Thoracic aorta (tissue), 2 donors: Measurements from ENCODE around the gene C16orf92. TPM values are rescaled to one million over a fixed set of nuclear protein-coding genes. Genes with fewer than 3 reads are reported as not detected.

Source experiments
- ATAC-seq: fragments of 150-250 bp; one replicate; pipeline ENCODE4 v1.8.0; 2017; ENCODE audit warnings: low read depth; ENCODE audit not compliant: insufficient number of reproducible peaks, low FRiP score
- DNase-seq: peaks from one replicate; pipeline ENCODE4 v3.0.0-alpha.2; 2020; ENCODE audit warnings: low spot score
- H3K27ac ChIP-seq, 2 donors: fragments of 200-600 bp; sonication (generic); 1 replicate in 1 of 2; 2 replicates in 1 of 2; pipeline ENCODE4 v1.5.1; 2016; ENCODE audit warnings: mild to moderate bottlenecking in 2 of 2, moderate library complexity in 2 of 2
- H3K27me3 ChIP-seq: fragments of 200-600 bp; sonication (generic); replicated peaks from 2 replicates; pipeline ENCODE4 v1.6.0; 2016; ENCODE audit warnings: mild to moderate bottlenecking; ENCODE audit not compliant: insufficient read depth
- H3K36me3 ChIP-seq: fragments of 200-600 bp; sonication (generic); one replicate; pipeline ENCODE4 v1.5.1; 2016
- H3K4me1 ChIP-seq, 2 donors: fragments of 200-600 bp; sonication (generic); 1 replicate in 1 of 2; 2 replicates in 1 of 2; pipeline versions ENCODE4 v1.5.1 to v1.6.0; 2016; ENCODE audit warnings: low read depth in 2 of 2, mild to moderate bottlenecking in 1 of 2; ENCODE audit not compliant: control insufficient read depth in 1 of 2
- H3K4me3 ChIP-seq: fragments of 200-600 bp; sonication (generic); 2 replicates; pipeline ENCODE4 v1.5.1; 2016; ENCODE audit warnings: mild to moderate bottlenecking
- H3K9me3 ChIP-seq: fragments of 200-600 bp; sonication (generic); 2 replicates; pipeline ENCODE4 v1.5.1; 2016
- total RNA-seq, 2 donors: library from RNA; depleted of rRNA; stranded (reverse); fragments of >200 nt; gene quantifications; one replicate each; pipeline versions ENCODE4 v1.1.0 to v1.2.3, GENCODE V29; 2016
- TF ChIP-seq, protein P1 (sequence below): fragments of 200-600 bp; sonication (generic); IDR thresholded peaks from one replicate; pipeline ENCODE4 v1.5.1; 2019; ENCODE audit warnings: antibody characterized with exemption

The C16orf92 gene, protein sequence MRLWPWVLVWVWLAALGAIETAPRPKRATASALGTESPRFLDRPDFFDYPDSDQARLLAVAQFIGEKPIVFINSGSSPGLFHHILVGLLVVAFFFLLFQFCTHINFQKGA
- total RNA-seq = not detected

DNA sequence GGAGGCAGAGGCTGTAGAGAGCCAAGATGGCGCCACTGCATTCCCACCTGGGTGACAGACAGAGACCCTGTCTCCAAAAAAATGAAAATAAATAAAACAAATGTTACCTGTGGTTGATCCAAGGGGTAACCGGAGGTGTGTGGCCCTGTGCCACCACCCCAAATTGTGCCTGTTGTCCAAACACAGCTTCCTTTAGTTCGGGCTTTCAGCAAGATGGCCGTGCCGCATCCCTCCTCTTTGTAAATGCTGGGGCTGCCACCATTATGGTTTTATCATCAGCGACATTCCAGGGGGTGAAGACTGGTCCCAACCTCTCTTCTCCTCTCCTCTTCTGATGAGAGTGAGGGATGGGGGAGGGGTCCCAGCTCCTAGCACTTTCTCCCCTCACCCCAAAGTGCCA is at the start of gene C16orf92:
Gene C16orf92, plus strand, starts transcription at position 312 of the 400 bp plus-strand sequence. CDS start 143 bp downstream, outside the sequence.
- ATAC-seq = no peak
- TF ChIP-seq, protein P1, sequence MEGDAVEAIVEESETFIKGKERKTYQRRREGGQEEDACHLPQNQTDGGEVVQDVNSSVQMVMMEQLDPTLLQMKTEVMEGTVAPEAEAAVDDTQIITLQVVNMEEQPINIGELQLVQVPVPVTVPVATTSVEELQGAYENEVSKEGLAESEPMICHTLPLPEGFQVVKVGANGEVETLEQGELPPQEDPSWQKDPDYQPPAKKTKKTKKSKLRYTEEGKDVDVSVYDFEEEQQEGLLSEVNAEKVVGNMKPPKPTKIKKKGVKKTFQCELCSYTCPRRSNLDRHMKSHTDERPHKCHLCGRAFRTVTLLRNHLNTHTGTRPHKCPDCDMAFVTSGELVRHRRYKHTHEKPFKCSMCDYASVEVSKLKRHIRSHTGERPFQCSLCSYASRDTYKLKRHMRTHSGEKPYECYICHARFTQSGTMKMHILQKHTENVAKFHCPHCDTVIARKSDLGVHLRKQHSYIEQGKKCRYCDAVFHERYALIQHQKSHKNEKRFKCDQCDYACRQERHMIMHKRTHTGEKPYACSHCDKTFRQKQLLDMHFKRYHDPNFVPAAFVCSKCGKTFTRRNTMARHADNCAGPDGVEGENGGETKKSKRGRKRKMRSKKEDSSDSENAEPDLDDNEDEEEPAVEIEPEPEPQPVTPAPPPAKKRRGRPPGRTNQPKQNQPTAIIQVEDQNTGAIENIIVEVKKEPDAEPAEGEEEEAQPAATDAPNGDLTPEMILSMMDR = no peak
- peaks cover 2 to 10% of the 10 kb centered on the region in 2 donors for H3K4me1 ChIP-seq
- H3K27ac ChIP-seq = no peak within 1 kb of the TSS
- no peak for DNase-seq
- H3K9me3 ChIP-seq = no peaks in the 10 kb centered on the region
- no peaks in the 10 kb centered on the region for H3K27me3 ChIP-seq
- no peak within 1 kb of the TSS for H3K4me3 ChIP-seq
- no peaks in the 10 kb centered on the region for H3K36me3 ChIP-seq

DNA sequence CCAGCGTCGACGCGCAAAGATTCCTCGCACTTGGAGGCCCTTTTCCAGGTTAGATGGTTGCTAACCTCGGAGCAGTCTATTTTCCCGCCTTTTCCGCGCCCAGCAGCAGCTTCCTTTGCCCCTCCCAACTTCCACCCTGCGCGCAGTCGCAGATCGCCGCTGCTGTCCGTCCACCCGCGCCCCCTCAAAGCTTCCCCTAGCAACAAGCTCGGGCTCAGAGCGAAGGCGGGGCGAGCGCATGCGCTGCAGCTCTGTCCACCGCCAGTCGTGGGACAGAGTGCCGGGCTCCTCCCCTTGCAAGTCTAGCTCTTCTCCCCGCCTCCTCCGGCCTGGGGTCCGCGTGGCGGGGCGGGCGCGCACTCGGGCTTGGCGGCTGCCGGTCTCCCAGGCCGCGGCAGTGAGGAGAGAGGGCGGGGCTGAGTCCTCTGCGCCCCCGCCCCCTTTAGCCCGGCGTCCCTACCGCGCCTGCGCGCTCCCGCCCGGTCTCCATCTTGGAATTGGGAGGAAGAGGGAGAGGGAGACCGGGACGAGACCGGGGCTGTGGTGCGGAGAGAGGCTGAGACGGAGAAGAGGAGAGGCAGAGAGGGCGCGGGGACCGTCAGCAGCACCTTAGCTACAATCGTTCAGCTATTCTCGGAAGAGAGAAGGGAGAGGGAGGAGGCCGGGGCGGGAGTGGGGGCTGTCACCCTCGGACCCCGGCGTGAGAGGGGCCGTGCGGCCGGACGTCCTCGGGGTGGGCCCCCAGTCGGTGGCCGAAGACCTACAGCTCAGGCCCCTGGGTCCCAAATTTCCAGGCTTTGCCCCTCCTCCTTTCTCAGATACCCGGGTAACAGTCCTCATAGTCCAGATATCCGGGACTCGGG is 49.4 kb upstream of the C16orf92 start, which contains the start of gene TAOK2:
Gene TAOK2, plus strand, starts transcription at position 485 of the 863 bp plus-strand sequence. CDS start 3,905 bp downstream, outside the sequence.
- DNase-seq = peak; percentile 91
- TF ChIP-seq, protein P1 = no peak
- peak within 1 kb of the TSS; percentile 98 for H3K4me3 ChIP-seq
- peak; percentile 83 for ATAC-seq
- no peaks in the 10 kb centered on the region for H3K27me3 ChIP-seq
- H3K36me3 ChIP-seq = peaks cover 7% of the 10 kb centered on the region
- peak within 1 kb of the TSS; percentile 88 to 90 for H3K27ac ChIP-seq
- no peaks in the 10 kb centered on the region for H3K9me3 ChIP-seq
- peaks cover 20 to 39% of the 10 kb centered on the region in 2 donors for H3K4me1 ChIP-seq

DNA sequence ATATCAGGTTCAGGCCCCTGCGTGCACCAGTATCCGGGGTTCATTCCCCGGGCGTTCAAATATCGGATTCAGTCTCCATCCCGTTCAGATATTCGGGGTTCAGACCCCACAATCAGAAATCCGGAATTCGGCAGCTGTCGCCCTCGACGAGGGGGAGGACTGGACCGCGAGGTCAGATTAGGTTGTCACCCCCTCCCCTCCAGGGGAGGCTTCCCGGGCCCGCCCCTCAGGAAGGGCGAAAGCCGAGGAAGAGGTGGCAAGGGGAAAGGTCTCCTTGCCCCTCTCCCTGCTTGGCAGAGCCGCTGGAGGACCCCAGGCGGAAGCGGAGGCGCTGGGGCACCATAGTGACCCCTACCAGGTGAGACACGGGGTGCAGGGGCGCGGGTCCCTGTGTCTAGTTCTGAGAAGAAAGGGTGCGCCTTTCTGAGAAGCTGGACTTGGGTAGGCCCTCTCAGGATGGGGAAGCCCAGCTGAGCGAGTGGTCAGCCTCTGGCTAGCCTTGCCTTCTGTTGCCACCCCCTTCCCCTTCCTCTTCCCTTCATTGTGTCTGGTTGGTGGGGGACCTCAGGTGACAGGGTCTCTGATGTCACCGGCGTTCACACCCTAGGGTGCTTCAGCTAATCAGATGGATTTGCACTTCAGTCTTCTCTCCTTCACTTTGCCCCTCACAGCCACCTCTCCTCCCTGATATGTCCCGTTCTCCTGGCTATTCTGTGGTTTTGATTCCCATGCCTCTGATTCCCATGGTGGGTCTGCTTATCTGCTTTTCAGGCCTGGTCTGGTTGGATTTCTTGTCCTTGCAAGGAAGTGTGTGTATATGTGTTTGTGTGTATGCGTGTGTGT is 48.5 kb upstream of the C16orf92 start:
- peaks cover 20 to 39% of the 10 kb centered on the region in 2 donors for H3K4me1 ChIP-seq
- peaks cover 14% of the 10 kb centered on the region for H3K36me3 ChIP-seq
- no peak for ATAC-seq

DNA sequence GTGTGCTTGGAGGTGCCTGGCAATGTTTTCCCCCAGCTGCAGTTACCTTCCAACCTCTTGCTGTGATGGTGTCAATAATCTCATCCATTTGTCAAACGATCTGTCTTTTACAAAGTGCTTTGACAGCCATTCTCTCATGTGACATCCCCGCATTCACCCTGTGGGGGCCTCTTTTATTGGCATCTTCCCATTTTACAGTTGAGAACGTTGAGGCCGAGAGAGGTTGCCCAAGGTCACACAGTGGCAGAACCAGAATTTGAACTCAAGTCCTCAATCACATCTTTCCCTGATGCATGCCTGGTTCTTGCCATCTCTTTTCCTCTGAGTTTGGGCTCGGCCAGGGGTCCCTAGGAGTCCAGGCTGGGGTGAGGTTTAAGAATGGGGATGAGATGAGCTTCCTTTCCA is 47.9 kb upstream of the C16orf92 start:
- H3K9me3 ChIP-seq = no peaks in the 10 kb centered on the region
- no peaks in the 10 kb centered on the region for H3K27me3 ChIP-seq
- TF ChIP-seq, protein P1 = no peak
- H3K36me3 ChIP-seq = peaks cover 16% of the 10 kb centered on the region
- H3K27ac ChIP-seq = peak overlapping the region in 1 of 2 donors; percentile 90
- peak overlapping the region; percentile 98 for H3K4me3 ChIP-seq
- H3K4me1 ChIP-seq = peaks cover 20 to 39% of the 10 kb centered on the region in 2 donors
- DNase-seq = no peak
- ATAC-seq = no peak

More for the DNA sequence above, 48.5 kb upstream of the C16orf92 start:
- Histone ChIP-seq H3K4me3 (peak overlapping the region; percentile 98), H3K27ac (peak overlapping the region; percentile 88 to 90), H3K27me3 (no peaks in the 10 kb centered on the region), H3K9me3 (no peaks in the 10 kb centered on the region)
- DNase-seq = no peak
- TF ChIP-seq, protein P1 = no peak
